ENCODE data around the gene ALDH3B2.
"Not testable (repeated sequence)": the region's sequence is repeated elsewhere in the genome, so short reads cannot be mapped to it uniquely, and the experiment has no call there.

ALDH3B2 gene

GRCh38 chr11:67641338-67642172 lies 32.9 kb downstream of the ALDH3B2 start:
- DNase-seq: no peak

- DNase-seq: no peak
These were observed 33.6 kb downstream of the ALDH3B2 start for GRCh38 chr11:67640758-67641337.

GRCh38 chr11:67640021-67640757 lies 34.2 kb downstream of the ALDH3B2 start:
- DNase-seq: no peak

- no peak for DNase-seq
These were observed 35.0 kb downstream of the ALDH3B2 start, which contains the start of gene TBX10 for GRCh38 chr11:67639438-67639859. TSS of gene TBX10 (minus strand) at chr11:67639763. CDS start at chr11:67639472, 291 bp downstream.

GRCh38 chr11:67638535-67639437 lies 35.6 kb downstream of the ALDH3B2 start:
- no peak for DNase-seq

- not testable (repeated sequence) for DNase-seq
These were observed 37.0 kb downstream of the ALDH3B2 start for GRCh38 chr11:67637441-67637840.

GRCh38 chr11:67636962-67637361 lies 37.5 kb downstream of the ALDH3B2 start:
- peak; percentile 18 for DNase-seq

GRCh38 chr11:67635231-67635521 lies 39.2 kb downstream of the ALDH3B2 start:
- DNase-seq: no peak

- DNase-seq: no peak
These were observed 39.8 kb downstream of the ALDH3B2 start for GRCh38 chr11:67634366-67635230.

GRCh38 chr11:67633758-67634365 lies 40.6 kb downstream of the ALDH3B2 start:
- no peak for DNase-seq

- no peak for DNase-seq
These were observed 41.3 kb downstream of the ALDH3B2 start for GRCh38 chr11:67632982-67633755.

- DNase-seq: no peak
These were observed 42.0 kb downstream of the ALDH3B2 start for GRCh38 chr11:67632175-67632981.

GRCh38 chr11:67631853-67632174 lies 42.6 kb downstream of the ALDH3B2 start:
- no peak for DNase-seq

GRCh38 chr11:67631411-67631810 lies 43.0 kb downstream of the ALDH3B2 start:
- DNase-seq: no peak

GRCh38 chr11:67630943-67631331 lies 43.5 kb downstream of the ALDH3B2 start:
- DNase-seq: no peak

- DNase-seq: peak; percentile 95
These were observed 44.0 kb downstream of the ALDH3B2 start for GRCh38 chr11:67630228-67630942.

- DNase-seq: peak; percentile 80
These were observed 44.8 kb downstream of the ALDH3B2 start, which contains the start of gene NUDT8 for GRCh38 chr11:67629386-67630227. TSS of gene NUDT8 (minus strand) at chr11:67629937. CDS start at chr11:67629911, 26 bp downstream.
